Suprapubic skin (tissue), 4 donors: Measurements from ENCODE around the gene SLX9. TPM values are rescaled to one million over a fixed set of nuclear protein-coding genes. Genes with fewer than 3 reads are reported as not detected.

Source experiments
- DNase-seq, 2 donors: peaks; one replicate each; pipeline ENCODE4 v3.0.0-alpha.2; 2019; ENCODE audit warnings: low spot score in 2 of 2
- H3K27ac ChIP-seq: fragments of 200-600 bp; sonication (generic); one replicate; pipeline ENCODE4 v1.5.1; 2019
- H3K27me3 ChIP-seq: fragments of 200-600 bp; sonication (generic); one replicate; pipeline ENCODE4 v1.5.1; 2019
- H3K36me3 ChIP-seq: fragments of 200-600 bp; sonication (generic); one replicate; pipeline ENCODE4 v1.5.1; 2019
- H3K4me1 ChIP-seq: fragments of 200-600 bp; sonication (generic); one replicate; pipeline ENCODE4 v1.5.1; 2019
- H3K4me3 ChIP-seq: fragments of 200-600 bp; sonication (generic); one replicate; pipeline ENCODE4 v1.5.1; 2019; ENCODE audit warnings: mild to moderate bottlenecking
- H3K9me3 ChIP-seq: fragments of 200-600 bp; sonication (generic); one replicate; pipeline ENCODE4 v1.5.1; 2019
- EP300 ChIP-seq: sonication (generic); formaldehyde crosslinking; IDR thresholded peaks from one replicate; pipeline ENCODE4 v1.6.1; 2017; ENCODE audit warnings: antibody characterized with exemption
- POLR2A ChIP-seq, 2 donors: fragments of 450-650 bp; IDR thresholded peaks; one replicate each; pipeline ENCODE4 v1.6.1; 2017; ENCODE audit warnings: antibody characterized with exemption in 2 of 2, mild to moderate bottlenecking in 2 of 2, moderate library complexity in 2 of 2
- POLR2AphosphoS5 ChIP-seq, 3 donors: sonication (generic); formaldehyde crosslinking; IDR thresholded peaks; one replicate each; pipeline ENCODE4 v1.6.1; 2017; ENCODE audit warnings: antibody characterized with exemption in 3 of 3
- WGBS: methylation state at CpG from one replicate; pipeline ENCODE4 v1.1.5; 2018; 5-methylcytosine and 5-hydroxymethylcytosine counted together
- total RNA-seq, 4 donors: library from RNA; depleted of rRNA; stranded (reverse); fragments of >200 nt; gene quantifications; one replicate each; pipeline ENCODE4 v1.1.0, GENCODE V29; 2016
- TF ChIP-seq, protein P1 (sequence below), 2 donors: fragments of 200-600 bp in 1 of 2; fragments of 450-650 bp in 1 of 2; sonication (generic) in 1 of 2; IDR thresholded peaks; one replicate each; pipeline ENCODE4 v1.5.1; 2016 to 2019; ENCODE audit warnings: antibody characterized with exemption in 2 of 2, mild to moderate bottlenecking in 1 of 2, moderate library complexity in 1 of 2

SLX9 gene
- total RNA-seq, 4 donors from 2014 or later, result 13.4 to 16.9 (median 14.4) TPM

DNA sequence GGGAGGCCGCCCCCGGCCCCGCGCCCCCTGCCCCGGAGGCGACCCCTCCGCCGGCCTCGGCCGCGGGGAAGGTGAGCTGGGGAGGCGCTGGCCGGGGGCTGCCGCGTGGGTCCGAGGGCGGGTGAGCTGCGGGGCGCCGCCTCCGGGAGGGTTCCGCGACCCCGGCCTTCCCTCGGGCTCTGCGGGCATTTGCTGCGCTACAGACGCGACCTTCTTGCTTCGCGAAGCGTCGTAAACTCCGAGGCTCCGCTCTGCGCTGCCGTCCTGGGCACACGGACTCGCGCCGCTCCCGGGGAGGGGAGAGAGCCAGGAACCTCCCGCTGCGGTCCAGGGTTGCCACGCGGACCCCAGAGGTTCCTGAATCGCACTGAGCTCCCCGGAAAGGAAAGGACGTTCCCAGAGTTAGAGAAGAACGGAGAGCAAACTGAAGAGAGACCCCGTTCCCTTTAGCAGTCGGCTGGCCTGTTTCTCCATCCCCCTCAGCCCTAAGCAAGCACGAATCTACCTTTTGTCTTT lies 345 bp downstream of the SLX9 start:
- TF ChIP-seq, protein P1, sequence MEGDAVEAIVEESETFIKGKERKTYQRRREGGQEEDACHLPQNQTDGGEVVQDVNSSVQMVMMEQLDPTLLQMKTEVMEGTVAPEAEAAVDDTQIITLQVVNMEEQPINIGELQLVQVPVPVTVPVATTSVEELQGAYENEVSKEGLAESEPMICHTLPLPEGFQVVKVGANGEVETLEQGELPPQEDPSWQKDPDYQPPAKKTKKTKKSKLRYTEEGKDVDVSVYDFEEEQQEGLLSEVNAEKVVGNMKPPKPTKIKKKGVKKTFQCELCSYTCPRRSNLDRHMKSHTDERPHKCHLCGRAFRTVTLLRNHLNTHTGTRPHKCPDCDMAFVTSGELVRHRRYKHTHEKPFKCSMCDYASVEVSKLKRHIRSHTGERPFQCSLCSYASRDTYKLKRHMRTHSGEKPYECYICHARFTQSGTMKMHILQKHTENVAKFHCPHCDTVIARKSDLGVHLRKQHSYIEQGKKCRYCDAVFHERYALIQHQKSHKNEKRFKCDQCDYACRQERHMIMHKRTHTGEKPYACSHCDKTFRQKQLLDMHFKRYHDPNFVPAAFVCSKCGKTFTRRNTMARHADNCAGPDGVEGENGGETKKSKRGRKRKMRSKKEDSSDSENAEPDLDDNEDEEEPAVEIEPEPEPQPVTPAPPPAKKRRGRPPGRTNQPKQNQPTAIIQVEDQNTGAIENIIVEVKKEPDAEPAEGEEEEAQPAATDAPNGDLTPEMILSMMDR (IDR thresholded peaks at IDR 0.05), result no peak
- TF ChIP-seq EP300, result no peak
- no peak for TF ChIP-seq POLR2AphosphoS5 (IDR thresholded peaks at IDR 0.05)
- no peak for TF ChIP-seq POLR2A (IDR thresholded peaks at IDR 0.05)
- peaks cover 20% of the 10 kb centered on the region for H3K36me3 ChIP-seq
- H3K9me3 ChIP-seq, result no peaks in the 10 kb centered on the region
- DNase-seq, result peak in 1 of 2 donors; percentile 60
- H3K4me3 ChIP-seq, result peak overlapping the region; percentile 90
- H3K27ac ChIP-seq, result peak overlapping the region; percentile 88
- H3K4me1 ChIP-seq, result peaks cover 36% of the 10 kb centered on the region
- WGBS, result 0% methylated on average over 13 of the region's 53 CpGs
- H3K27me3 ChIP-seq, result peaks cover 1% of the 10 kb centered on the region

DNA sequence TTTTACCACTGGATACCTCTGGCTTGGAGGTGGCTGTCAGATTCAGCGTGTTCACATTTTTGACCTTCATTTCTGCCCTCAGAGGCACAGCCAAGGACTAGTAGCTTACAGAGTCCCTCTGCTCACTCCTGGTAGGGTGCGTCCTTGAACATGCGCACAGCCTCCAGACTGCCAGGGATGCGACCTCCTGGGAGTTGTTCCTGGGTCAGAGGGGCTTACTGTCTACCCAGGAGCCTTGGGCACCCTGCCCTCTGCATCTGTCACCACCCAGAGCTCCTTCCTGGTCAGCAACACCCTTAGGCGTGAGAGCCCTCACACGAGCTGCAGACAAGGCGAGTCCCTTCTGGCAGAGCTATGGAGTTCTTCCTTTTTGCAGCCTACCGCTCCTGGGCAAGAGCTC lies 1.7 kb downstream of the SLX9 start:
- no peak overlapping the region for H3K27ac ChIP-seq
- TF ChIP-seq POLR2A (IDR thresholded peaks at IDR 0.05), result no peak
- peaks cover 36% of the 10 kb centered on the region for H3K4me1 ChIP-seq
- peak; percentile 53 to 58 for DNase-seq
- no peak overlapping the region for H3K4me3 ChIP-seq
- WGBS, result 90% methylated on average over 7 of the region's 8 CpGs
- no peaks in the 10 kb centered on the region for H3K27me3 ChIP-seq
- H3K9me3 ChIP-seq, result no peaks in the 10 kb centered on the region
- peaks cover 31% of the 10 kb centered on the region for H3K36me3 ChIP-seq

DNA sequence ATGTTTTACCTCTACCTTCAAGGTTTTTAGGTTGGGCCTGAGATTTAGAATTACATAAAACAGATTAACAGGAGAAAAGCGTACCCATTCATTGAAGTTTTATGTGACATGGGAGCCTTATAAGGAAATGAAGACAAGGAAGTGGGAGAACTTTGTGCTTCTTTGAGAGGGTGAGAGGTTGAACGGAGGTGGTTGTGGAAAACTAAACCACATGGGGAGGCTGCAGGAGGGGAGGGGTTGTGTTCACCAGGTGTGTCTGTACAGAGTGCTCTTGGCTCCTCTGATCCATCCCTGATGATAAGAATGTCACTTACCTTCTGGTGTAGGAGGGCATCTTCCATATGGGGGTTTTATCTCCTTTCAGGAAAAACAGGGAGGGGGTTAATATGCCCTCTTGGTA lies 2.7 kb downstream of the SLX9 start:
- WGBS, result 86% methylated on average over 2 of the region's 2 CpGs
- no peak overlapping the region for H3K4me3 ChIP-seq
- H3K27me3 ChIP-seq, result no peaks in the 10 kb centered on the region
- no peaks in the 10 kb centered on the region for H3K9me3 ChIP-seq
- no peak for TF ChIP-seq POLR2AphosphoS5 (IDR thresholded peaks at IDR 0.05)
- peaks cover 41% of the 10 kb centered on the region for H3K36me3 ChIP-seq
- H3K27ac ChIP-seq, result no peak overlapping the region
- H3K4me1 ChIP-seq, result peaks cover 39% of the 10 kb centered on the region
- DNase-seq, result peak in 1 of 2 donors; percentile 7

DNA sequence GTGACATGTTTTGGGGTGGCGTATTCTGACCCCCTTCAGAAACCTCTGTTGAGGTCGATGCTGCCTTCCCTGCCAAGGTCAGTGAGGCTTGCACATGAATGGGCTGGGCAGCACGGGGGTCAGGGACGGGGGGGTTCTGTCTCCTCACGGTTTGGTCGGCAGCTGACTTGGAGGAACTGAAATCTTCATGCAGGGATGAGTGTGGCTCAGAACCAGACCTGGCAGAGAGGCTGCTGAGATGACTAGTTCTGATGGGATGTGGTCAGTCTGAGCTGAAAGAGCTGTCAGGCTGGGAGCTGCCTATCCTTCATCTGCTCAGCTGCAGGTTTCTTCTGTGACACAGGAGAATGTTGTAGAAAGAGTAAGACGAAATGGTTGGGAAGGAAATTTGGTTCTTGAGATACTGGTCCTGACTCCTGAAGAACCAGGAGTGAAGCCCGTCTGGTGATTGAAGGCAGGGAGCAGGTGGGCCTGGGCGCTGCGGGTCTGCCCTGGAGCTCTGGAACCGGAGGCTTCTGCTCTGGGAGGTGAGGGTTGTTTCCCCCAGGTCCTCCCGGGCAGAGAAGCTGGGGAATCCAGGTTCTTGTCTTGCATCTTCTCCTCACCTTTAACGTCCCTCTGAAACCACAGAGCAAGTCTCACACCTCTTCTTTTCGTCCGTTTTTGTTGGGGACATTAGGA lies 3.3 kb downstream of the SLX9 start:
- H3K4me3 ChIP-seq, result no peak overlapping the region
- no peaks in the 10 kb centered on the region for H3K27me3 ChIP-seq
- no peak for TF ChIP-seq POLR2A (IDR thresholded peaks at IDR 0.05)
- TF ChIP-seq EP300, result no peak
- no peak for TF ChIP-seq POLR2AphosphoS5 (IDR thresholded peaks at IDR 0.05)
- TF ChIP-seq, protein P1 (IDR thresholded peaks at IDR 0.05), result no peak
- DNase-seq, result peak; percentile 51 to 68
- peaks cover 45% of the 10 kb centered on the region for H3K36me3 ChIP-seq
- no peaks in the 10 kb centered on the region for H3K9me3 ChIP-seq
- 85% methylated on average over 15 of the region's 15 CpGs for WGBS
- H3K27ac ChIP-seq, result no peak overlapping the region
- H3K4me1 ChIP-seq, result peaks cover 39% of the 10 kb centered on the region

DNA sequence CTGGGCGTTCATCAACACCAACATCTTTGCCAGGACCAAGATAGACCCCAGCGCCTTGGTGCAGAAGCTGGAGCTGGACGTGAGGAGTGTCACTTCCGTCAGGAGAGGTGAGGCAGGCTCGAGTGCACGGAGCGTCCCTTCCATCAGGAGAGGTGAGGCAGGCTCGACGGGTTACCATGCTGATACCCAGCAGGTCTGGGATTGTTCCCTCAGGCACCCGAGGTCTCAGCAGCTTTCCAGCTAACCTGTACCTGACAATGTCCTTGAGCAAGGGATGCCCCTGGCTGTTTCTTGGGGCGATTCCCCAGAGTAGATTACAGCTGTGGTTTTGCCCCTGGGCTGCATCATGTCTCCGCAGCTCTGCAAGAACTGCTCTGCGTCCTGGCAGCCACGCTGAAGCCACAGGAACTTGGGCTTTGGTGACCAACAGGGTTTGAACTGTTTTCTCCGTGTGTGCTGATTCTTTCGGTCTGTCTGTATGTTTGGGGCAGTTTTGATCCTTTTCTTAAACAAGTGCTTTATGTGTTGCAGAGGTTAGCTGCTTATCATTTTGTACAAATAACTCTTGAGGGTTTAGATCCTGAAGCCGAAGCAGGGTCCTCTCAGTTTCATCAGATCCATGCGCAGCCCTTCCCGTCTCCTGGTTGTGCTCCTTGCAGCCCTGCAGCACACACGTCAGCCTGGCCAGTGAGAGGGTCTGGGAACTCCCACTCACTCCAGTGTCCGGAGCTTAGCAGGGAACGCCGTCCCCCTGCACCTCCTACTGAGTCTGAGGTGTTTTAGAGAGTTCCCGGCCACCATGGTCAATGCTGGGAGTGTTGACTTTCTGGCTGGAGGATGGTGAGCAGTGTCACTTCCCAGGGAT lies 4.1 kb downstream of the SLX9 start:
- Histone ChIP-seq H3K4me1 (peaks cover 34% of the 10 kb centered on the region), H3K4me3 (no peak overlapping the region), H3K9me3 (no peaks in the 10 kb centered on the region), H3K27ac (no peak overlapping the region), H3K36me3 (peaks cover 45% of the 10 kb centered on the region), H3K27me3 (no peaks in the 10 kb centered on the region)
- 91% methylated on average over 21 of the region's 24 CpGs for WGBS
- DNase-seq, result peak; percentile 47 to 52
- TF ChIP-seq, protein P1 (IDR thresholded peaks at IDR 0.05), result no peak
- TF ChIP-seq POLR2A (IDR thresholded peaks at IDR 0.05) (no peak), POLR2AphosphoS5 (IDR thresholded peaks at IDR 0.05) (no peak), EP300 (no peak)

DNA sequence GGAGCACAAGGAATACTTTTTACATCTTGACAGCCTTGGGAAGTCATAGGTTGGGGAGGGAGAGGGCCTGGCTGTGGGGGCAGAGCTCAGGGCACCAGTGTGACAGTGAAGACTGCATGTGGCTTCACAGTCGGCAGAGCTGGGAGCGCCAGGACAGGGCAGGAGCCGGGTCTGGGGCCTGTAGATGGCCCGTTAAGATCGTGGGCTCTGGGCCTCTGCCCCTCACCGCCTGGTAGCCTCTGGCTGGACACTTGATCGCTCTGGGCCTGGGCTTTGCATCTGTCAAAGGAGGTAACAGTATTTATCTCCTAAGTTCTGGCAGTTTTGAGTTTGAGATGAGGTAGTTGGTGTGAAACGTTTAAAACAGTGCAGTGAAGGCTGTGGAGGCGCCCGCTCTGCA lies 4.8 kb downstream of the SLX9 start:
- Histone ChIP-seq H3K36me3 (peaks cover 45% of the 10 kb centered on the region), H3K27ac (no peak overlapping the region), H3K4me3 (no peak overlapping the region), H3K9me3 (no peaks in the 10 kb centered on the region), H3K4me1 (peaks cover 32% of the 10 kb centered on the region), H3K27me3 (no peaks in the 10 kb centered on the region)
- peak; percentile 40 to 53 for DNase-seq
- no peak for TF ChIP-seq POLR2A (IDR thresholded peaks at IDR 0.05)
- 88% methylated on average over 10 of the region's 10 CpGs for WGBS
